Testis (tissue), 2 donors: ENCODE results near the gene SOD3.

Source experiments
- POLR2A ChIP-seq: fragments of 450-650 bp; IDR thresholded peaks from one replicate; pipeline ENCODE4 v1.6.1; 2017; ENCODE audit warnings: antibody characterized with exemption, mild to moderate bottlenecking, moderate library complexity
- TF ChIP-seq, protein P1 (sequence below), 3 experiments: fragments of 450-650 bp in 2 of 3; fragments of 200-600 bp in 1 of 3; sonication (generic) in 1 of 3; IDR thresholded peaks; one replicate each; pipeline ENCODE4 v1.5.1; 2016 to 2019; ENCODE audit warnings: antibody characterized with exemption in 3 of 3, mild to moderate bottlenecking in 2 of 3, moderate library complexity in 1 of 3

DNA sequence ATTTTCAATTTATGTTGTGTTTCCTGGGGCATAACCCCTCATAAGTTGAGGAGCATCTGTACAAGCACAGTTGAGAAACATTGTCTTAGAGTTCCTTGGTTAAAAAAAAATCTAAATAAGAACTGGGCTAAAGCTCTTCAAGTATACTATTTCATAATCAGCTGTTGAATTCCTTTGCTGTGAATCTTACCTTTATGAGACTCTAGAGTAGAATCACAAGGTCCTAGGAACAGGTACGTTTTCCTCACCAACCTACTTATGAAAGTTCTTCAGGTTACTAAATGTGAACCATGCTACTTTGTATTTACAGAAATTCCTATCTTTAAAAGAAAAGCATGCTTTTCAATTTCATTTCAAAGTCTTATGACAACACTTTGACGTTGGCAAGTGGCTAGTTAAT, 20.9 kb upstream of the SOD3 start:
- TF ChIP-seq, protein P1, sequence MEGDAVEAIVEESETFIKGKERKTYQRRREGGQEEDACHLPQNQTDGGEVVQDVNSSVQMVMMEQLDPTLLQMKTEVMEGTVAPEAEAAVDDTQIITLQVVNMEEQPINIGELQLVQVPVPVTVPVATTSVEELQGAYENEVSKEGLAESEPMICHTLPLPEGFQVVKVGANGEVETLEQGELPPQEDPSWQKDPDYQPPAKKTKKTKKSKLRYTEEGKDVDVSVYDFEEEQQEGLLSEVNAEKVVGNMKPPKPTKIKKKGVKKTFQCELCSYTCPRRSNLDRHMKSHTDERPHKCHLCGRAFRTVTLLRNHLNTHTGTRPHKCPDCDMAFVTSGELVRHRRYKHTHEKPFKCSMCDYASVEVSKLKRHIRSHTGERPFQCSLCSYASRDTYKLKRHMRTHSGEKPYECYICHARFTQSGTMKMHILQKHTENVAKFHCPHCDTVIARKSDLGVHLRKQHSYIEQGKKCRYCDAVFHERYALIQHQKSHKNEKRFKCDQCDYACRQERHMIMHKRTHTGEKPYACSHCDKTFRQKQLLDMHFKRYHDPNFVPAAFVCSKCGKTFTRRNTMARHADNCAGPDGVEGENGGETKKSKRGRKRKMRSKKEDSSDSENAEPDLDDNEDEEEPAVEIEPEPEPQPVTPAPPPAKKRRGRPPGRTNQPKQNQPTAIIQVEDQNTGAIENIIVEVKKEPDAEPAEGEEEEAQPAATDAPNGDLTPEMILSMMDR (IDR thresholded peaks at IDR 0.05) = no peak
- TF ChIP-seq POLR2A = no peak
